ENCODE measurements around the gene ZSWIM5. TPM values are rescaled to one million over a fixed set of nuclear protein-coding genes. Genes with fewer than 3 reads are reported as not detected.
A peak's percentile ranks its signal among the peaks of the same experiment; 100 is the strongest.
"Not testable (repeated sequence)": the region's sequence is repeated elsewhere in the genome, so short reads cannot be mapped to it uniquely, and the experiment has no call there.

ZSWIM5 gene
- total RNA-seq, 2 donors from 2014 or later = 3.6 to 4.4 TPM

DNA sequence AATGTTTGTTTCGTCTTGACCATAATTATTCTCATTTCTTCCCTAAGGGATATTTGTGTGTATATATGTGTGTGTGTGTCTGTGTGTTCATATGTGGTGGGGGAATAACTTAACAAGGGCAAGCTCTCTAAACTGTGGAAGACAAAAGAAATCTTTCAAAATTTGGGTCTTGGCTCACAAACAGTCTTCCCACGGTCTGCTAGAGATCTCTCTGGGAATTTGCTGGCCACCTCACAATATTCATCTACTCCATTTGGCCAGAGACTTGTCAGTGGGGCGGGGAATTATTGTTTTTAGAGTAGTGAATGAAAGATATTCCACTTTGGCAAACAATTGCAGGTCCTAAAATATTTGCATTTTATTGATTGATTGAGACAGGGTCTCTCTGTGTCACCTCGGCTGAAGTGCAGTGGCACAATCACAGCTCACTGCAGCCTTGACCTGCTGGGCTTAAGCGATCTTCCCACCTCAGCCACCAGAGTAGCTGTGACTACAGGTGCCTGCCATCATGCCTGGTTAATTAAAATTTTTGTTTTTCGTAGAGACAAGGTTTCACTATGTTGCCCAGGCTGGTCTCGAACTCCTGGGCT is 212.0 kb downstream of the ZSWIM5 start:
- Histone ChIP-seq H3K27ac (no peak overlapping the region), H3K4me3 (no peak overlapping the region), H3K27me3 (no peaks in the 10 kb centered on the region), H3K9me3 (no peaks in the 10 kb centered on the region), H3K4me1 (no peaks in the 10 kb centered on the region), H3K36me3 (replicated peaks in 1 of 2; ENCODE audit: insufficient read depth in 1 of 2, low read depth in 2 of 2) (no peaks in the 10 kb centered on the region)
- intact Hi-C loops (cut with DNase I) = no loop called here
- ATAC-seq (no peak), DNase-seq (no peak)
- 52 to 57% methylated on average over 7 of the region's 7 CpGs for WGBS, 2 donors
- TF ChIP-seq, protein P1, sequence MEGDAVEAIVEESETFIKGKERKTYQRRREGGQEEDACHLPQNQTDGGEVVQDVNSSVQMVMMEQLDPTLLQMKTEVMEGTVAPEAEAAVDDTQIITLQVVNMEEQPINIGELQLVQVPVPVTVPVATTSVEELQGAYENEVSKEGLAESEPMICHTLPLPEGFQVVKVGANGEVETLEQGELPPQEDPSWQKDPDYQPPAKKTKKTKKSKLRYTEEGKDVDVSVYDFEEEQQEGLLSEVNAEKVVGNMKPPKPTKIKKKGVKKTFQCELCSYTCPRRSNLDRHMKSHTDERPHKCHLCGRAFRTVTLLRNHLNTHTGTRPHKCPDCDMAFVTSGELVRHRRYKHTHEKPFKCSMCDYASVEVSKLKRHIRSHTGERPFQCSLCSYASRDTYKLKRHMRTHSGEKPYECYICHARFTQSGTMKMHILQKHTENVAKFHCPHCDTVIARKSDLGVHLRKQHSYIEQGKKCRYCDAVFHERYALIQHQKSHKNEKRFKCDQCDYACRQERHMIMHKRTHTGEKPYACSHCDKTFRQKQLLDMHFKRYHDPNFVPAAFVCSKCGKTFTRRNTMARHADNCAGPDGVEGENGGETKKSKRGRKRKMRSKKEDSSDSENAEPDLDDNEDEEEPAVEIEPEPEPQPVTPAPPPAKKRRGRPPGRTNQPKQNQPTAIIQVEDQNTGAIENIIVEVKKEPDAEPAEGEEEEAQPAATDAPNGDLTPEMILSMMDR (IDR thresholded peaks at IDR 0.05) = no peak
- no peak for TF ChIP-seq POLR2A (IDR thresholded peaks at IDR 0.05)

DNA sequence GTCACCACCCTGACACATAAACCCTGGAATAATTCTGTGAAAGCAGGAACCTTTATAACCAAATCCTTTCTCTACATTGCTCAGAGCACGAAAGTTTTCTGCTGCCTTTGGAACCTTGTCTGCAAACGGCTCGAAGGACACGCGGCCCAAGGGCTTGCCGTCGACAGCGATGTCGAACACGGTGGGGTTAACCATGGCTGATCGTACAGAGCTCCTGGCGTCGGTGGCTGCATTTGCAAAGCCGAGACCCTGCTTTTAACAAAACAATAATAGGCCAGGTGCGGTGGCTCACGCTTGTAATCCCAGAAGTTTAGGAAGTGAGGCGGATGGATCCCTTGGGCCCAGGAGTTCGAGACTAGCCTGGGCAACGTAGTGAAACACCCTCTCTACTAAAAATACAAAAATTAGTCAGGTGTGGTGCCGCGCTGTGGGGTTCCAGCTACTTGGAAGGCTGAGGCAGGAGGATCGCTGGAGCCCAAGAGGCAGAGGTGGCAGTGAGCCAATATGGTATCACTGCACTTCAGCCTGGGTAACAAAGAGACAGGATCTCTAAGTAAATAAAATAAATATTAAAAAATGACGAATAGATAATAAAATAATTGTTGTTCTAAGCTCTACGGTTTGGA is 217.8 kb downstream of the ZSWIM5 start:
- no peaks in the 10 kb centered on the region for H3K36me3 ChIP-seq (replicated peaks in 1 of 2; ENCODE audit: insufficient read depth in 1 of 2, low read depth in 2 of 2)
- H3K27ac ChIP-seq = no peak overlapping the region
- no peaks in the 10 kb centered on the region for H3K9me3 ChIP-seq
- intact Hi-C loops (cut with DNase I) = no loop called here
- no peak for ATAC-seq
- TF ChIP-seq, protein P1 (IDR thresholded peaks at IDR 0.05) = no peak
- TF ChIP-seq POLR2A (IDR thresholded peaks at IDR 0.05) = no peak
- no peak for DNase-seq
- H3K4me1 ChIP-seq = peaks cover 13% of the 10 kb centered on the region
- WGBS, 2 donors = 85 to 88% methylated on average over 24 of the region's 24 CpGs
- H3K4me3 ChIP-seq = no peak overlapping the region
- no peaks in the 10 kb centered on the region for H3K27me3 ChIP-seq

DNA sequence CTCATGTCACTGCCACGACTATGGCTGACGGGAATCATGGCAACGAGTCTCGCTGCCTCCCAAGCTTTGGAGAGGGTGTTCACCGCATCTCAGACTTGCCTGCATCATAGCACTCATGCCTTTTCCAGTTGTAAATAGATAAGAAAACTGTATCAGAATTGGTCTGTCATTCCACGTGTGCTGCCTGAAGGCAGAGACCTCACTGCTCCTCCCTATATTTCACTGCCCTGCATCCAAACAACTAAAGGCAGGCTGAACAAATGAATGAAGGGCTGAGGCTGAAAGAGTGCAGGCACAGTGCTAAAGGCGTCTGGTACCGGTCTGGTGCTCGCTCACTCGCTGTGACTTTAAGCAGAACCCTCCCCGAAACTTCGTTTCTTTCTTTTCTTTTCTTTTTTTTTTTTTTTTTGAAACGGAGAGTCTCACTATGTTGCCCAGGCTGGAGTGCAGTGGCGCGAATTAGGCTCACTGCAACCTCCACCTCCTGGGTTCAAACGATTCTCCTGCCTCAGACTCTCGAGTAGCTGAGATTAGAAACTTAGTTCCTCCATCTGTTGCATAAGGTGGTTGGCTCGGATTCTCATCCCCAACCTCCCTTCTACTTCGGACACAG is 220.6 kb downstream of the ZSWIM5 start:
- peak overlapping the region in 3 of 4 donors; percentile 53 to 80 (median 63) for H3K27ac ChIP-seq
- no peak for TF ChIP-seq POLR2A (IDR thresholded peaks at IDR 0.05)
- TF ChIP-seq, protein P1 (IDR thresholded peaks at IDR 0.05) = no peak
- peaks cover 0 to under 1% of the 10 kb centered on the region in 2 donors for H3K36me3 ChIP-seq (replicated peaks in 1 of 2; ENCODE audit: insufficient read depth in 1 of 2, low read depth in 2 of 2)
- H3K4me3 ChIP-seq = peak overlapping the region; percentile 38 to 46
- no peaks in the 10 kb centered on the region for H3K9me3 ChIP-seq
- no peaks in the 10 kb centered on the region for H3K27me3 ChIP-seq
- DNase-seq (no peak), ATAC-seq (peak; percentile 2)
- 3% methylated on average over 14 to 19 of the region's 19 CpGs for WGBS, 2 donors
- peaks cover 13% of the 10 kb centered on the region for H3K4me1 ChIP-seq
- intact Hi-C loops (cut with DNase I) = no loop called here

DNA sequence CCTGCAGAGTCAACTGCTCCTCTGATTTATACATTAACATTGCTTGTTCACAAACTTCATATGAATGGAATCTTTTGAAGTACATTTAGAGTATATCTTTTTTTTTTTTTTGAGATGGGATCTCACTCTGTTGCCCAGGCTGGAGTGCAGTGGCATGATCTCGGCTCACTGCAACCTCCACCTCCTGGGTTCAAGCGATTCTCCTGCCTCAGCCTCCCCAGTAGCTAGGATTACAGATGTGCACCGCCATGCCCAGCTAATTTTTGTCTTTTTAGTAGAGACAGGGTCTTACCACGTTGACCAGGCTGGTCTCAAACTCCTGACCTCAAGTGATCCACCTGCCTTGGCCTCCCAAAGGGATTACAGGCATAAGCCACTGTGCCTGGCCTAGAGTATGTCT is 229.0 kb downstream of the ZSWIM5 start:
- H3K36me3 ChIP-seq (replicated peaks in 1 of 2; ENCODE audit: insufficient read depth in 1 of 2, low read depth in 2 of 2) = peaks cover 4 to 24% of the 10 kb centered on the region in 2 donors

DNA sequence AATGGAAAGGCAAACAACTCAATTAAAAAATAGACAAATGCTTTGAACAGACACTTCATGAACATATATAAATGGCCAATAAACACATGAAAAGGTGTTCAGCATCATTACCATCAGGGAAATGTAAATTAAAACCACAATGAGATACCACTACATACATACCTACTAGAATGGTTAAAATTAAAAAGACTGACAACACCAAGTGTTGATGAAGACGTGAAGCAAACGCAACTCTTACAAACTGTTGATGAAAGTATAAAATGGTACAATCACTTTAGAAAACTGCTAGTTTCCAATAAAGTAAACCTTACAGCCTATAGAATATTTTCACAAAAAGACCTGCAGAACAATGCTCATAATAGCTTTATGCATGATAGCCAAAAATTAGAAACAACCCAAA is 230.2 kb downstream of the ZSWIM5 start:
- intact Hi-C loops (cut with DNase I) = no loop called here
- 100% methylated on average over 2 of the region's 2 CpGs for WGBS, 2 donors

More for the DNA sequence above, 229.0 kb downstream of the ZSWIM5 start:
- DNase-seq; H3K4me1 ChIP-seq; H3K27me3 ChIP-seq; H3K4me3 ChIP-seq; H3K9me3 ChIP-seq; H3K27ac ChIP-seq; intact Hi-C loops (cut with DNase I); ATAC-seq: not testable (repeated sequence)
- WGBS, 2 donors = 94 to 98% methylated on average over 4 of the region's 4 CpGs

More for the DNA sequence above, 230.2 kb downstream of the ZSWIM5 start:
- no peaks in the 10 kb centered on the region for H3K4me1 ChIP-seq
- H3K9me3 ChIP-seq = no peaks in the 10 kb centered on the region
- H3K4me3 ChIP-seq = no peak overlapping the region
- H3K27ac ChIP-seq = no peak overlapping the region
- ATAC-seq (no peak), DNase-seq (no peak)
- H3K36me3 ChIP-seq (replicated peaks in 1 of 2; ENCODE audit: insufficient read depth in 1 of 2, low read depth in 2 of 2) = peaks cover 4 to 24% of the 10 kb centered on the region in 2 donors
- no peaks in the 10 kb centered on the region for H3K27me3 ChIP-seq
- TF ChIP-seq POLR2A (IDR thresholded peaks at IDR 0.05) = no peak
- TF ChIP-seq, protein P1 (IDR thresholded peaks at IDR 0.05) = no peak

Data from body of pancreas (tissue), 4 donors.